Activated T-cell treated with anti-CD3 and anti-CD28 coated beads, Interleukin-2, amount 50 U/mL, for 48 hours (primary cell): ENCODE measurements around the gene PLIN3.
"Not testable (repeated sequence)": the region's sequence is repeated elsewhere in the genome, so short reads cannot be mapped to it uniquely, and the experiment has no call there.

Source experiments
- DNase-seq, 2 experiments: peaks; one replicate each; pipeline ENCODE4 v3.0.0-alpha.2; 2020

Gene PLIN3

GRCh38 chr19:4805140-4805539, 62.3 kb downstream of the PLIN3 start:
- DNase-seq = not testable (repeated sequence)

GRCh38 chr19:4803736-4804695, 63.5 kb downstream of the PLIN3 start:
- peak; percentile 81 to 83 for DNase-seq

- DNase-seq = no peak
Observed at GRCh38 chr19:4802711-4803110, 64.8 kb downstream of the PLIN3 start.

GRCh38 chr19:4801085-4801619, 66.3 kb downstream of the PLIN3 start:
- no peak for DNase-seq

GRCh38 chr19:4800591-4801081, 66.8 kb downstream of the PLIN3 start:
- DNase-seq = no peak

GRCh38 chr19:4795400-4795799, 72.1 kb downstream of the PLIN3 start:
- no peak for DNase-seq

GRCh38 chr19:4794971-4795370, 72.5 kb downstream of the PLIN3 start:
- no peak for DNase-seq

GRCh38 chr19:4793278-4793677, 74.2 kb downstream of the PLIN3 start:
- not testable (repeated sequence) for DNase-seq

- not testable (repeated sequence) for DNase-seq
Observed at GRCh38 chr19:4792866-4793195, 74.6 kb downstream of the PLIN3 start.

- DNase-seq = peak; percentile 40 to 51
Observed at GRCh38 chr19:4792019-4792865, 75.2 kb downstream of the PLIN3 start.

- DNase-seq = peak; percentile 99
Observed at GRCh38 chr19:4791183-4792018, 76.1 kb downstream of the PLIN3 start, which contains the start of gene FEM1A. Gene FEM1A, plus strand, starts transcription at chr19:4791734. Its CDS starts 121 bp downstream, at chr19:4791855.
